ENCODE measurements around the gene PKIB.

DNA sequence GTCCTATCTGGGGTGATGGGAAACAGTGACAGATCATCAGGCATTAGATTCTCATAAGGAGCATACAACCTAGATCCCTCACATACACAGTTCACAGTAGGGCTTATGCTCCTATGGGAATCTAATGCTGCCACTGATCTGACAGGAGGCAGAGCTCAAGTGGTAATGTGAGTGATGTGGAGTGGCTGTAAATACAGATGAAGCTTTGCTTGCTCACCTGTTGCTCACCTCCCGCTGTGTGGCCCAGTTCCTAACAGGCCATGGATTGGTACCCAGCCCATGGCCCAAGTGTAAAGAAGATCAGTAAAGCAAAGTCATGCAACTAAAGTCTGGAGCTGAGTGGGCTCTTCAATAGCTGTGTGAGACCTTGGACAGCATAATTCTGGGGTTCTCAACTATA lies 65.9 kb downstream of the PKIB start:
- TF ChIP-seq, protein P1, sequence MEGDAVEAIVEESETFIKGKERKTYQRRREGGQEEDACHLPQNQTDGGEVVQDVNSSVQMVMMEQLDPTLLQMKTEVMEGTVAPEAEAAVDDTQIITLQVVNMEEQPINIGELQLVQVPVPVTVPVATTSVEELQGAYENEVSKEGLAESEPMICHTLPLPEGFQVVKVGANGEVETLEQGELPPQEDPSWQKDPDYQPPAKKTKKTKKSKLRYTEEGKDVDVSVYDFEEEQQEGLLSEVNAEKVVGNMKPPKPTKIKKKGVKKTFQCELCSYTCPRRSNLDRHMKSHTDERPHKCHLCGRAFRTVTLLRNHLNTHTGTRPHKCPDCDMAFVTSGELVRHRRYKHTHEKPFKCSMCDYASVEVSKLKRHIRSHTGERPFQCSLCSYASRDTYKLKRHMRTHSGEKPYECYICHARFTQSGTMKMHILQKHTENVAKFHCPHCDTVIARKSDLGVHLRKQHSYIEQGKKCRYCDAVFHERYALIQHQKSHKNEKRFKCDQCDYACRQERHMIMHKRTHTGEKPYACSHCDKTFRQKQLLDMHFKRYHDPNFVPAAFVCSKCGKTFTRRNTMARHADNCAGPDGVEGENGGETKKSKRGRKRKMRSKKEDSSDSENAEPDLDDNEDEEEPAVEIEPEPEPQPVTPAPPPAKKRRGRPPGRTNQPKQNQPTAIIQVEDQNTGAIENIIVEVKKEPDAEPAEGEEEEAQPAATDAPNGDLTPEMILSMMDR (IDR thresholded peaks at IDR 0.05) = no peak
- no peak for TF ChIP-seq EP300 (IDR thresholded peaks at IDR 0.05)
